Prostate gland (tissue), 2 donors: ENCODE results near the gene IGFBP3.

Experiments
- CTCF ChIP-seq, 4 experiments: fragments of 200-600 bp in 2 of 4; fragments of 450-650 bp in 2 of 4; sonication (generic) in 2 of 4; IDR thresholded peaks; 1 replicate in 3 of 4; 2 replicates in 1 of 4; pipeline ENCODE4 v1.5.1; 2016 to 2019; ENCODE audit warnings: antibody characterized with exemption in 4 of 4, mild to moderate bottlenecking in 2 of 4, moderate library complexity in 2 of 4
- POLR2AphosphoS5 ChIP-seq: sonication (generic); formaldehyde crosslinking; IDR thresholded peaks from one replicate; pipeline ENCODE4 v1.6.1; 2017; ENCODE audit warnings: antibody characterized with exemption

GRCh38 chr7:45881759-45882464 is 39.2 kb downstream of the IGFBP3 start:
- TF ChIP-seq CTCF (IDR thresholded peaks at IDR 0.05) (no peak), POLR2AphosphoS5 (no peak)
